GM21447 (cell line): Measurements from ENCODE around the gene ANO6.
"Not testable (repeated sequence)": the region's sequence is repeated elsewhere in the genome, so short reads cannot be mapped to it uniquely, and the experiment has no call there.

Experiments used
- ATAC-seq: cut with Tn5 transposase; IDR thresholded peaks from one replicate; pipeline ENCODE4 v1.9.1; 2021; ENCODE audit not compliant: unreplicated experiment

Gene ANO6

DNA sequence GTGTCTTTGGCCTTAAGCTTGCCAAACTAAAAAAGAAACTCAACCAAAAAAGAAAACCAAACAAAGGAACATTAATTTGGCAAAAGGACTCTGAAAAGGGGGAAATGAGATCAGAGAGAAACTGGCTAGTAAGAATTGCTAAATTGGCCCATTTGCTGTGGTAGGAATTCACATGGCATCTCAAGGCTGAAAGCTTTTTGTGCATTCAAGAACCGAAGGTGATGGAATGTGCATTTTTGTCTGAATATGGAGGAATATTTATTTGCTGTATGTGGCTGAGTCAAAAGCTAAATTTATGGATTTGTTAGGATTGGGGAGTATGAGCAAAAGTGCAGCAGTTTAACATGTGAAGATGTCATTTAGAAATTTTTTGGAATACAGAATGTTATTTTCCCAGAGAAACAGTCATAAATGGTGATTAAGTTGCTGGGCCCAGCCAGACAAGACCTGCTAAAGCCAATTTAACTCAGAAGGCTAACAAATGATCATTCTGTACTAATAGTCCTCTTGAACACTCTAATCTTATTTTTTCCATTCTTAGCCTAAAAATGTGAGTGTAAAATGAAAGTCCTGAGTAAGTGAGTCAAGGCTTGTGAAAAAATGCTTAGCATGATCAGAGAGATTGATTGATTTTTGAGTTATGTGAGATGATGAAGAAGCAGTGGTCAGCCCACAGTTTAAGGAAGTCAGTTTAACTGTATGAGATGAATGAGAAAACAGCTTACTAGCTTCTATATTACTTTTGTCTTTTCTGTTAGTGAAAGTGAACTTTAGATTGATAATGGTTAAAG, 94.1 kb downstream of the ANO6 start:
- no peak for ATAC-seq

DNA sequence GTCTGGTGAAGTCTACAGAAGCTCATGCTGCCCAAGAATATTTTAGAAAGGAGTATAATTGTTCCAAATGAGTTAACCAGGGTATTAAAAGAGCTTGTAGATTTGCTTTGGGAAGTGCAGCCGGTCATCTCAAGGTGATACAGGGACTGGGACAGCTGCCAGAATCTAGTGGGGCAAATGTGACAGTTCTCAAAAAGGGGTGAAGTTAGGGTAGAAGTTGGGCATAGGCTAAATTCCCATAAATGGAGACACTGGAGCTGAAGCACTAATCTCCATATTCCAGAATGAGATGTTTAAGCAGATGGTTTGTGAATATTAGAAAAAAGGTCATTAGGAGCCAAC, 94.7 kb downstream of the ANO6 start:
- ATAC-seq, result no peak

DNA sequence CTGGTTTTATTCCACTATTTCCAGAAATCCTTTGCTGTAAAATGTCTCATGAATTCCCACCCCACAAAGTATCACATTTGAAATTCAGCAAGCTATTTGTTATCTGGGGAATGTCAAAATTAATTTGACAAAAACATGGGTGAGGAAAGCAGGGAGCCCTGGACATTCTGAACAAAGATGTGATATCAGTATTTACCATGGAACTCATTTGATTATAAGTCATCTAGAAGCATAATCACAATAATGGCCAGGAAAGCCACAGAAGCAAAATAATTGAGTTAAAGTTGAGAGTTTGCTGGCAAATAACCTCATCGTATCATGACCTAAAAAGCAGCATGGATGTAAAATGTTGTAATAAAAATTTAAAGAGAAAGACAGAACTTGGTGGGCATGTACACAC, 96.1 kb downstream of the ANO6 start:
- ATAC-seq, result no peak

DNA sequence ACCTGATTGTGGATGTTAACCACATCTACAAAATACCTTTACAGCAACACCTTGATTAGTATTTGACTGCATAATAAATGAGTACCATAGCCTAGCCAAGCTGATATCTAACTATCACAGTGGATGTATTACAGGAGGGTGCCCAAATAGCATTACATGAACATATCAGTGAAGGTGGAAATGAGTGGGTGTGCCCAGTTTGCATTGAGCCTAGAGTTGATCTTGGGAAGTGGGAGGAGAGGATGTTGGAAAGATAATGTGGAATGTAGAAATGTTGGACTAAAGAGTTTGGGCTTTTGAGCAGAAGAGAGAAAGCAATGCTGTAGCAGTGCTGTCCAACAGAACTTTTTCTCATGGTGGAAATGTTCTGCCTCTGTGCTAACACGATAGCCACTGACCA, 98.9 kb downstream of the ANO6 start:
- ATAC-seq, result no peak

DNA sequence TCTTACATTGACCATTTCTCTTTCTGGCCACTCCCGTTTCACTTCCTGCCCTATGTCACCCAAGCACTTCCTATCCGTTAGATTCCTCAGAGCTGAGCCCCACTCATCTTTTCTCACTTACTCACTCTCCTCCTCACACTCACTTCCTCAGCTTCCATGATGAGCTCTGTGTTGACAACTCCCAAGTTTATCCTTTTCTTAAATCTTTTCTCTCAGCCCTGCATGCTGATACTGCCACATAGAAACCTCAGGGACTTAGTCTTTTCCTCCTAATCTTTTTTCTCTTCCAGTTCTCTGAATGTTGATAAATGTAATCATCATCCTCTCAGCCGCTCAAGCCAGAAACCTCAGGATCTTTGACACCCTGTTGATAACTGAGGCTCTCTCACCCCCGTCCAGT, 99.6 kb downstream of the ANO6 start:
- ATAC-seq, result no peak

DNA sequence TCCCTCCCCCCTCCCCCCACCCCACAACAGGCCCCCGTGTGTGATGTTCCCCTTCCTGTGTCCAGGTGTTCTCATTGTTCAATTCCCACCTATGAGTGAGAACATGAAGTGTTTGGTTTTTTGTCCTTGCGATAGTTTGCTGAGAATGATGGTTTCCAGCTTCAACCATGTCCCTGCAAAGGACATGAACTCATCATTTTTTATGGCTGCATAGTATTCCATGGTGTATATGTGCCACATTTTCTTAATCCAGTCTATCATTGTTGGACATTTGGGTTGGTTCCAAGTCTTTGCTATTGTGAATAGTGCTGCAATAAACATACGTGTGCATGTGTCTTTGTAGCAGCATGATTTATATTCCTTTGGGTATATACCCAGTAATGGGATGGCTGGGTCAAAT, 101.4 kb downstream of the ANO6 start:
- not testable (repeated sequence) for ATAC-seq

DNA sequence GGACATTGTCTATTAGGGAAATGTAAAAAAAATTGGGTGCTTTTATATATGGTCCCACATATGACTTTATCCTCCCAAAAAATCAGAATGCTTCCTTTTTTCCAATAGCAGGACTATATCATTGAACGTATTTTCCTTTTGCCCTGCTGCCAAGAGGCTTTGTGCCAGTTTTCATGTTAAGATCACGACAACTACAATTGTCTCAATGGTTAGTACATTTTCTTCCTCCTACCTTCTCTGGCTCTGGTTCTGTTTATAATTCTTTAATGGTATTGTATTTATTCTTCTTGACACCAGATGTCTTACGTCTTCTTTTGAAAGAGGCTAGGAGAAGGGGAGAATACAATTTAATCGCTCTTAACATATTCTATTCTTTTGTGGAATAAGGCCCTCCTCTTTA, 106.9 kb downstream of the ANO6 start:
- no peak for ATAC-seq

DNA sequence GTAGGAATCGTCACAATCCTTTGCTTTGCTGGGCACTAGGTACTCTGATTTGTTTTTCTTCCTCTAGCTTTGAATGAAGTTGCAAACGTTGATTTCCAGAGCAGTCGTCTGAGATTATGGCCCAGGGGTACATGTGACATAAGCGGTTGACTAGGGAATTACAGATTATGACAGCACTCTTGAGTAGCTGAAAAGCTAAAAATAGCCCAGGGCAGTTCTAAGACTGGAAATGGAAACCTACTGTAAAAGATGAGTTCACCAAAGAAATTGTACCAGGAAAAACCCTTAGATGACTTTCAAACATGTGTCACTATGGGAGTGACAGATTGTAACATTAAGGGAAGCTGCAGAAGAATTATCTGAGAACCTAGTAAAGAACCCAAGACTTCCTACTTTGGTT, 108.5 kb downstream of the ANO6 start:
- no peak for ATAC-seq

DNA sequence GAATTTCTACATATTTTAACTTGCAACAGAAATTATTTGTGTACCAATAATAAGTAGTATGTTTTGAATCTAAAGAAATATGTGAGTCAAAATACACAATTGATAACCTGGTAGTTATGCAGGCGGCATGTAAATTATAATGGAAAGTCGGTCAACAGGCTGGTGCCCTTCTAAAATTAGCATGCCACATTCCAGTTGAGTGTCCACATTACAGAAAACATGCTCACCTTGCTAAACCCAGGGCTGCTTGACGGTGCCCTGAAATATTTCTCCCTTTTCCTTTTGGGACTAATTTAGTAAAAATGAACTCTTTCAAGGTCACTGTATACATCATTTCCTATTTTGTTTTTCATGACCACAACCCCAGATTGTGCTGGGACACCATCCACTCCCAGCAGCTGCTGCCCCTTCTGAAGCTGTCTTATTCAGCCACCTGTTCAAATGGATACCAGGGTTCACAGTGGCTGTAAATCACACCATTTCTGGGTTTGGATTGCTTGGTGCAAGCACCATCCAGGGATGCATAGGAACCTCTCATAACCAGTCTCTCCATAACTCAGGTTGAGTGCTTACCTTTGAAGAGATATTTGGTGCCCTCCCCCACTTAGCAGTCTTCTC, 110.6 kb downstream of the ANO6 start:
- ATAC-seq, result no peak

DNA sequence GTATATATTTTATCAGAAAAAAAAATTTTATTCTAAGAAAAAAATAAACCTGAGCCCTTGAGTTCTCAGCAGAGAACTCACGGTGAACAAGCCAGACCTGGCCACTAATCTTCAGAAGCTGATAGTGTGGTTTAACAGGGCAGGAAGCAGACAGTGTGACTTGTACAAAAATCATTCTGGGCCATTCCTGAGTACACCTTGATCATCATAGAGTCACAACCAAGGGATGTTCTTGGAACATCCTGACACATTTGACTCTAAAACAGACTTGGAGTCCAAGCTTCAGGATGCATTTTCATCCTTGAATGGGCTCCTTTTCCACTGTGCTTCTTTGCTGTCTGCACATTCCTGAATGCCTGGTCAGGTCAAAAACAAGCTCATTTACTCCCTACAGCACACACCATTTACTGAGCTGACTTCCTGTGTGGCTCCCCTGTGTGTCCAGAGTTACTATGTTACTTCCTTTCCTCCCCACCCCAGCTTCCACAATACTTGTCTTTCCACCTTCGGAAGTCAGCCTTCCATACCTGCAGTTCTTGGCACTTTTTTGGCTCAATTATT, 112.0 kb downstream of the ANO6 start:
- ATAC-seq, result no peak

DNA sequence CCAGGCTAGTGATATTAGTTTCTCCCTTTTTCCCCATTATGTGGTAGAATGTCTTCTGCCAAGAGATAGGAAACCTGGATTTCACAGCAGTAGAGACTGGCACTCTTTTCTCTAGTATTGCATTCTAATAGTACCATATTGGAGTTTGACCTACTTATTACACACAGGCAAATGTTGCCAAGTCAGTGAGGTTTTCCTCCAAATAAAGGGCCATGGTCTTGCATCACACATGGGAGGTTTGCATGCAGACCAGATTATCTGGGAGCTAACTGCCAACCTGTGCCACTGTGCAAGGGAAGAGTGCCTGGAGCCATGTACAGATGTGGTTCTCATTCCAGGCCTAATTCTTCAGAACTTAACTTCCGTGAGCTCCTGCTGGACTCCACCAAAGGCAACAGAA, 113.3 kb downstream of the ANO6 start:
- no peak for ATAC-seq

DNA sequence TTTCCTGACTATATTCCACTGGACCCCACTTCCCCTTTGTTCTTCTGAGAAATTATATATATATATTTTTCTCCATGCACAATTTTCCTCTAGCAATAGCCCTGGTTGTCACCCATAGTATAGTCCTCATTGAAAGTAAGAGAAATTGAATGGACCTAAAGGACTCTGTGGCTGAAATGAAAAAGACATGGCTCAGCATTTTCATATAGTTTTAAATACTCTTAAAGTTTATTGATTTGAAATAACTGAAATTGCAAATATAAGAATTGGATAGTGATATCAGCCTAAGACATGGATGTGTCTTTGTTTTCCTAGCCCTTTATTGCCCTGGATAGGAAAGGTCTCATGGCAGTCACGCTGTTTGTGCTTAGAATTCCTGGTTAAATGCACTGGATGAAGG, 113.8 kb downstream of the ANO6 start:
- no peak for ATAC-seq

DNA sequence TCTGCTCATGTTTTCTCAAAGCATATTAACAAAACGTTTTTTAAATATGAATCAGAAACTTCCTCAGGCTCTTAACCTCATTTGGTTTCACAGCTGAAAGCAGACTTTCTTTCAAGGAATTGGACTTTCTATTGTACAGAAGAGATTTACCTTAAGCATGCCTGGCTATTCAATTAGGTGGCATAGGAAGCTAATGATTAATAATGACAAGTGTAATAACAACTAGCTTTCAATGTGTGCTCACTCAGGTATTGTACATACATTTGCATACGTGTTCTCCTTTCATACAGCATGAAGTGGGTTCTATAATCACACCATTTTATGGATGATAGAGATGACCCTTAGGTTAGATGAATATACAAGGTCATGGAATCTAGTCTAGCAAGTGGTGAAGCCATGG, 115.7 kb downstream of the ANO6 start:
- ATAC-seq, result no peak

DNA sequence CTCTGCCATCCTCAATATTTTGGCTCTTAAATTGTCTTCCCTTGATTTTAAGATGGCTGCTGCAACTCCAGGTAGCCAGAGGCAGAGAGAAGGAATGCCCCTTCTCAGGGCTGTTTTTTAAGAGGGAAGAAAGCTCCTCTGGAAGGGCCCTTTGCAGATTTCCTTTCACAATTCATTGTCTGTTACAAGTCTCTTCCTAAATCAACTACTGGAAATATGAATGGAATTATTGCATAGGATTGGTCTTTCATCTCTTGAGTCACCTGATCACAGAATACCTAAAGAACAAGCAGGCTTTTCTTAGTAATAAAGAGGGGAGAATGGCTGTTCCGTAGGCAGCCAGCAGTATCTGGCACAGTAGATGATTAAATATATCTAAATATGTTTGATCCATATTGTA, 118.5 kb downstream of the ANO6 start:
- ATAC-seq, result no peak

DNA sequence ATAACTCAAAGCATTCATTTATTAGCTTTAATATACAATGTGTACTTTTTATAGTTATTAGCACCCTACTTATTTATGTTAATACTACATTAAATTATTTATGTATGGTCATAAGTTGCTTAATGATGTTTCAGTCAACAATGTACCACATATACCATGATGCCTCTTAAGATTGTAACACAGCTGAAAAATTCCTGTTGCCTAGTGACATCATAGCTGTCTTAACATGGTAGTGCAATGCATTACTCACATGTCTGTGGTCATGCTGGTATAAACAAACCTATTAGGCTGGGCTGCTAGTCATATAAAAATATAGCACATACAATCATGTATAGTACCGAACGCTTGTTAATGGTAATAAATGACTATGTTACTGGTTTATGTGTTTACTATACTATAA, 120.4 kb downstream of the ANO6 start:
- ATAC-seq, result no peak

DNA sequence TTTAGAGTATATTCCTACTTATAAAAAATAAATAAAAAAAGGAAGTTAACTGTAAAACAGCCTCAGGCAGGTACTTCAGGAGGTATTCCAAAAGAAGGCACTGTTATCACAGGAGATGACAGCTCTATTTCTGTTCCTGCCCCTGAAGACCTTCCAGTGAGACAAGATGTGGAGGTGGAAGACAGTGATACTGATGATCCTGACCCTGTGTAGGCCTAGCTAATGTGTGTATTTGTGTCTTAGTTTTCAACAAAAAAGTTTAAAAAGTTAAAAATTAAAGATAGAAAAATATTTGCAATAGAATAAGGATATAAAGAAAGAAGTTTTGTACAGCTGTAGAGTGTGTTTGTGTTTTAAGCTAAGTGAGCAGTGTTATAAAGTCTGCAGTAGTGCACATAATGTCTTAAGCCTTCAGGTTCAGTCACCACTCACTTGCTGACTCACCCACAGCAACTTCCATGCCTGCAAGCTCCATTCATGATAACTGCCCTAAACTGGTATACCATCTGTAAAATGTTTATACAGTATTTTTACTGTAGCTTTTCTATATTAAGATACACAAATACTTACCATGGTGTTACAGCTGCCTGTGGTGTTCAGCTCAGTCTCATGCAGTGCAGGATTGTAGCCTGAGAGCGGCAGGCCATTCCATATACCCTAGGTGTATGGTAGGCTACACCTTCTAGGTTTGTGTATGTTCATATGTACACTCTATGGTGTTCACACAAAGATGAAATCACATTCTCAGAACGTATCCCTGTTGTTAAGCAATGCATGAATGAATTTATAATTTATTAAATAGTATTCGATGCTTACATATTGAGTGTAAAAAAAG, 121.1 kb downstream of the ANO6 start:
- ATAC-seq, result no peak

DNA sequence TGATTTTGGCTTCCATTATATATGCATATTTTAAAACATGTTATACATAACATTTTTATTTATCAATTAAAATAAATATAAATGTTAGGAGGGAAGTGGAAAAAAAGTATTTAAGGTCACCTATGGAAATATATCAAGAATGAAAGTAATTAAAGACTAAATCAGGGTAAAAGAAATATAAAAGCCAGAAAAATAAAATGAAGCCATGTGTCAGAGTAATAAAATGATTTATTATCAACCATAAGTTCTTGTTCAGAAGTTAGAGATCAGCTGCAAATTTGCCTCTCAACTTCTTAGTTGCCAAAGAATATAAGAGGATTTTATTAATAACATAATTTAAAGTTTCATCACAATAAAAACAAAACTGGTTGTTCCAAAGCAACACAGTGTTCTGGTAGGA, 121.9 kb downstream of the ANO6 start:
- no peak for ATAC-seq

DNA sequence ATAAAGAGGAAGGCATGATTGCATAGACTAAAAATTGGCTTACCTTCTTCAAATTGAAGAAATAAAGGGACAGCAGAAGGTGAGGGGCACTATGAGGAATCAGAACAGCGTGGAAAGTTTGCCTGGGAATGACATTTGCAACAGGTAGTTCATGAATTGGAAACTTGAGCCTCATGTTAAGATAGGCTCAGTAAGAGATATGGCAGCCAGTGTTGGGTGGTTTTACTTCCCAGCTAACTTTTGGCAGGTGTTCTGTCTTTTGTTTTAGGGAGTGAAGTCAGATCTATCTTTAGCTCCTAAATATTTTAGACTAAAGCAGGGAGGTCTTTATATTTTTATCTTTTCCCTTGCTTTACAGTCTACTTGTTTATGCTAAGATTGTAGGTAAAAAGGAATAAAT, 122.4 kb downstream of the ANO6 start:
- ATAC-seq, result no peak

DNA sequence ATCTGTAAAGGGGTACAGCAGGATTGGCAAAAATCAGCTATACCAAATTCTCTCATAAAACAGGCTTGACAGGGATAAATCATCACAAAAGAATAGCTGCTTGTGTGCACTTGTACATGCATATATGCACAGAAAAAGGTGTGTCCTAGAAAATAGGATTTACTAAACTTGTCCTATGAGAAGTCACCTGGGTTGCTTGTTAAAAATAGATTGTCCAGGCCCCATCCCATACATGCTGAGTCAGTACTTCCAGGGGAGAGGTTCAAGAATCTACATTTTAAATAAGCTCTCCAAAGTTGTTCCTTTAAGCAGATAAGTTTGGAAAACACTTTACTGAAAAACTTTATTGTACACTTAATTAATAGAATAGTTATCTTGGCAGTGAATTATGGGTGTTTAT, 123.1 kb downstream of the ANO6 start:
- no peak for ATAC-seq

DNA sequence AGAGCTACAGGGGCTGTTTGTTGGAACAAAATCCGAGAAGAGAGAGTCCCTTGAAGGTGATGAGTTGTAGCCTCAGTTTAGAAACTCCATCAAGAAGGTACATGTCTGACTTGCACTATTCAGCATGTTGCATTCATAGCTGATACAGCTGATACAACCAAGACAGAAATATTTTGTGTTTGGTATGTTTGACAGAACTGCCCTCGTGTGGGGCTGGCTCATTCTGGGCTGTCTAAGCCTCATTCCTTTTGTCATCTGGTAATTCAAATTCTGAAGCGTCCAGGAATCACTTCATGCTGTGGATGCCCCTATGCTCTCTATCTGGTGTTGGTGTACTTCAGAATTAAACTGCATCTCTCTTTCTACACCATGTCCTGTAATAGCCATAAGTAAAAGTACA, 126.3 kb downstream of the ANO6 start:
- ATAC-seq, result no peak

DNA sequence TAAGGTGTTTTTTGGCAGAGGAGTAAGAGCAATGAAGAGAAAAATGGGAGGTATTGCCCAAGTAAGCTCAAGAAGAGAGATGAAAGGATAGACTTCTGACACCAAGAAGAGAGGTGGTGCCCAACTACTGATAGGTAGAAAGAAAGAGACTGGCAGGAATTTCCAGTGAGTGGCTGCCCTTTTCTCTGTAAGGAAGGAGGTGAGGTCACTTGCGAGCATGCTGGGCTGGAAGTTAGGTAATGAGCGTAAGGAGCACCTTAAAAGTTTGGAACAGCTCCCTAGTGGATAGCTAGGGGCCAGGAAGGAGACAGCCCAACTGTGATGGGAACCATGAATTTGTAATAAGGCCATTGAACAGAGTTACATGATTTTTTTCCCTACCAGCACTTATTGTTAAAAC, 127.0 kb downstream of the ANO6 start:
- no peak for ATAC-seq
